ENCODE results near the gene CACNA1D.

GRCh38 chr3:53794597-53794996 lies 300.2 kb downstream of the CACNA1D start:
- TF ChIP-seq TAF1 (IDR thresholded peaks at IDR 0.05; ENCODE audit: low read depth, low read length) = no peak
- TF ChIP-seq POLR2AphosphoS5 (IDR thresholded peaks at IDR 0.05; ENCODE audit: low read depth, low read length) = no peak
- TF ChIP-seq POLR2A (IDR thresholded peaks at IDR 0.05; ENCODE audit: low read depth, low read length) = no peak
- TF ChIP-seq SPI1 (IDR thresholded peaks at IDR 0.05; ENCODE audit: low read depth, low read length) = no peak
